GM21515 (cell line): ENCODE results near the gene MATCAP1.

Experiments used
- ATAC-seq: cut with Tn5 transposase; IDR thresholded peaks from one replicate; pipeline ENCODE4 v1.9.1; 2021; ENCODE audit not compliant: unreplicated experiment

The MATCAP1 gene

GRCh38 chr16:67183627-67184452 is at the start of gene MATCAP1:
TSS of gene MATCAP1 (minus strand) at chr16:67183963. CDS start at chr16:67180610, 3,353 bp downstream.
- ATAC-seq: peak; percentile 91

DNA sequence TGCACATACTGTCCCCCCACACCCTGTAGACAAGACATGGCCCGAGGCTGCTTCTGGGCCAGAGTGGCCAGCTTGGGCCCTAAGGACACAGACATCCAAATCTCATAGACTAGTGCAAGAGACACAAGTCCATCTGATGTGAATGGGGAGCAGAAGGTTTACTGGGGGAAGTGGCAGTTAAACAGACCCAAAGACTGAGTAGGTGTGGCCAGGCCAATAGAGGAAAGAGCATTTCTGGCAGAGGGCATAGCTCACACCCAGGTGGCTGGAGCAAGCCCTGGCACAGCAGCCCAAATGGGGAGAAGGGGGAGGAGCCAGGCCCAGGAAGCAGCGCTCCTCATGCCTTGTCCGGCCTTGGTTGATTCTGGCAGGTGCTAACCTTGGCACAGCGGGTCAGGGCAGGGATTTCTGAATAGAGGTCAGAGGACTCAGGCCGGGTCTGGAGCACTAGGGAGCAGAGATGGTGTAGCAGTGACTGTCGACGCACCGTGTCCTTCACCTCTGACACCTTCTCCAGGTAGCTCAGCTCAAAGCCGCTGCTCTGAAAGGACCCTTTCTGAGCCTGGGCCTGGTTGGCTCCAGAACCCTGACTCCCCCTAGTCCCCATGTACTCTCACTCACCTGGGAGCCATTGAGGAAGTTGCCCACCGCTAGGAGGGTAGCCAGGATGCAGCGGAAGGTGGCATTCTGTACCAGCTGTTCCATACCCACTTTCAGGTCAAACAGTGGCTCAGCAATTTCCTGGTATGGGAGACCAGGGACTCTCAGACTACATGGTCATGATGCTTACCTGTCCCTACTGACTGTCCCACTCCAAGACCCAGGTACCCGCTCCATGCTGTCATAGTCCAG is 47.3 kb upstream of the MATCAP1 start:
- no peak for ATAC-seq

- no peak for ATAC-seq
These were observed 46.4 kb upstream of the MATCAP1 start for GRCh38 chr16:67229906-67230808.

GRCh38 chr16:67228905-67229304 is 45.1 kb upstream of the MATCAP1 start:
- no peak for ATAC-seq

- no peak for ATAC-seq
These were observed 44.4 kb upstream of the MATCAP1 start for GRCh38 chr16:67228034-67228785.

GRCh38 chr16:67227567-67227921 is 43.8 kb upstream of the MATCAP1 start:
- no peak for ATAC-seq

DNA sequence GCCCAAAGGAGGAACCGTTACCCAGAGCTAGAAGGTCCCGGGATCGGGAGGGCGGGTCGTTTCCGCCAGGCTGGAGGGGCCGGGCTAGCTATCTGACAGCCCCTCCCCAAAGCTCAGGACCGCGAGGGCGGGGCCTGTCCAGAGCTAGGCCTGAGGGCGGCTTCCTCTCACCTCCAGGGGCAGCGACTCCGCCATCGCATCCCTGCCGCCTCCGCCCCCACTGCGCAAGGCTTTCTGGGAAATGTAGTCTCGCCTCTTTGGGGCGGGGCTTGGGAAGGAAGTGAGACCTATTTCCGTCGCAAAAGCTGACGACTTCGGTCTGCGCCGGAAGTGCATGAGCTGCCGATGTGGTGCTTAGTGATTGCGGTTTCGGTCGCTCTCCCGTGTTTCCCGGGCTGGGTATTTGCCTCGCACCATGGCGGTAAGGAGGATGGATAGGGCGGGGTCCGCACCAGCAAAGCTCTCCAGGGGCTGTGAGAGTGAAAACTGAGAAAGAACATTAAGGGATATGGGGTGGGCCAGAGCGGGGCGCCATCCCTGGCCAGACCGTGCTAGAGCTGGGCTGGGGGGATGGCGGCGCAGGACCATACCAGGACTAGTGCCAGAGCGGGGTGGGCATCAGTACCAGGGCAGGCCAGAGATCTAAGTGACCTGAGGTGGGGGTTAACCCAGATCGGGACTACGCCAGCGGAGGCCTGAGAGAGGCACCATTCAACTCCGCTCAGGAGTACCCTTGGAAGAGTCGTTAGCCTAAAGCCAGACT is 43.2 kb upstream of the MATCAP1 start, which contains the start of gene TMEM208:
TSS of gene TMEM208 (plus strand) at position 327 of the 763 bp plus-strand sequence. CDS start at position 416, 89 bp downstream.
- ATAC-seq: peak; percentile 90

DNA sequence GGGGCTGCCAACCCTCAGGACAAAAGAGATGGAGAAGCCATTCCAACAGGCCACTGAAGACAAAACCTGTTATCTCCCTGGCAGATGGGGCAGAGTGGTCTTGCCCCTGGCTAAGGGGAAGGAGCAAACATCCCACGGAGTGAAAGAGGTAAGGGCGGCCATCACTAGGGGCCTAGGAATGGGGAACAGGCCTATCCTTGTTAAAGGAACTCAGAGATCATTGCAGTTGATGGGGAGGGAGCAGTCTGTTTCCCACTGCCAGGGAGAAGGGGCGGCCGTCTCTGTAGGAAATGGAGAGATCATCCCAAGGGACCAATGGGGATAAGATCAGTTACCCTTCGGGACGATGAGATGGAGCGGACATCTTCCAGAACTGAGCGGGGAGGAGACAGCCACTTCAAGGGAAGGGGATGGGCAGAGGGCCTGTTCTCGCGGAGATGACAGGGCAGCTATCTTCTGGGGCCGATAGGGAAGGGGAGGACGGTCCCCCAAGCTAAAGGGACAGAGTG is 42.6 kb upstream of the MATCAP1 start:
- no peak for ATAC-seq

- no peak for ATAC-seq
These were observed 40.2 kb upstream of the MATCAP1 start for GRCh38 chr16:67223992-67224391.

DNA sequence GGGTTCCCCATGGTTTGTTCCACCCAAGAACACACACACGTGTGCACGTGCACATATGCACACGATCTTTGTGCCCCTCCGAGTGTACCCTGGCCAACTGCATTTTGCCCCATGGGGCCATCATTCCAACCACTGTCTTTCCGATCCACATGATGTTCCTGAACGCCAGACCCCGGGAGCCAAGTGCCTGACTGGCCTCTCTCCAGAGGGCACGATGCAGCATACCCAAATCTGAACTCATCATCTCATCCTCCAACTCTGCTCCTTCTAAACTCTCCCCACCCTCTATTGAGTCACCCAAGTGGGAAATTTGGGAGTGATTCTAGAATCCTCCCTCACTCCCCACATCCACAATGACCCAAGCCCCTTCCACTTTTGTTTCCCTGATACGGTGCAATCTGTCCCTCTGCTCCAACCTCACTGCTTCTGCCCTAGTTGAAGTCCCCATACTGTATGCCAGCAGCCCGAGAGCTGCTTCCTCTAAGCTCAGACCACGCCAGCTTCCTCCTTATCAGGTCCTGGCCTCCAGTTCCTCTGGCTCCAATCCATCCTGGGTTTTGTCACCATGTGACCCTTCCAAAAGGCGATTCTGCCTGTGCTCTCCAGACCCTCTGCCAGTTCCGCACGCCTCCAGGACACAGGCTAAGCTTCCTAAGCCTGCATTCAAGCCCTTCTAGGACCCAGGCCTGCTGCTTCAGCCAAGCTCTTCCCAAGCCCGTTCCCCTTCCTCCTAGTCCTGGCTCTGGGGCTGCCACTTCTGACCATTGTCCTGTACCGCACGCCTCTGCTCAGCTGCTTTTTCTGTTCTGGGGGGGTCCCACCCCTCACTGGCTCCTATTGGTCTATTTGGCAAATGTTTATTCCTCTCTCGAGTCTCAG is 33.1 kb upstream of the MATCAP1 start:
- no peak for ATAC-seq

- no peak for ATAC-seq
These were observed 31.9 kb upstream of the MATCAP1 start for GRCh38 chr16:67215706-67216105.

GRCh38 chr16:67213197-67214019 is 29.6 kb upstream of the MATCAP1 start:
- ATAC-seq: no peak

- ATAC-seq: no peak
These were observed 29.0 kb upstream of the MATCAP1 start for GRCh38 chr16:67212766-67213165.

GRCh38 chr16:67211674-67212073 is 27.9 kb upstream of the MATCAP1 start:
- ATAC-seq: no peak

- ATAC-seq: no peak
These were observed 26.5 kb upstream of the MATCAP1 start for GRCh38 chr16:67210069-67210937.

DNA sequence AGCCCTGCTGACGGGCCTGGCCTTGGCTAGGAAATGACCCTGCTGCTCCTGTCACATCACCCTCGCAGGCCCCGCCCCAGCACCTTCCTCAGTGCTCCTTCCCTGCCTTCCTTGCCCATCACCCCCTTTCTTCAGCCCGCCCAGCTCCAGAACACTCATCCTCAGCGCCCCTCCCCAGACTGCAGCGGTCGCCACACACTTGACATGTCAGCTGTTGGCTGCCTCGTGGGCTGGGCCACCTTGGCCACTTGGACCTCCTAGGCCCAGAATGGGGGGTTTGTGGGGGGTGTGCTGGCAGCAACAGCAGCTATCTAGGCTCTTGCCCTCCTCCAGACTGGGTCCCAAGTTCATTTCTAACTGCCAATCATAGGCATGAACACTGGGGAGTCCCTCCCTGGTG is 25.8 kb upstream of the MATCAP1 start:
- no peak for ATAC-seq
